PFSK-1 (cell line): ENCODE measurements around the gene RTCA.

Experiments used
- POLR2AphosphoS5 ChIP-seq: IDR thresholded peaks from 2 replicates; pipeline ENCODE4 v1.6.1; 2012; ENCODE audit warnings: low read depth, mild to moderate bottlenecking, control low read depth, low read length, moderate library complexity
- TF ChIP-seq, protein P1 (sequence below), 2 experiments: IDR thresholded peaks; 2 replicates each; pipeline versions ENCODE4 v1.6.1 to v1.8.0; 2011 to 2012; ENCODE audit warnings: low read depth in 2 of 2, low read length in 2 of 2, control low read depth in 1 of 2, inconsistent platforms in 1 of 2, mild to moderate bottlenecking in 1 of 2, moderate library complexity in 1 of 2; ENCODE audit not compliant: insufficient read depth in 1 of 2

DNA sequence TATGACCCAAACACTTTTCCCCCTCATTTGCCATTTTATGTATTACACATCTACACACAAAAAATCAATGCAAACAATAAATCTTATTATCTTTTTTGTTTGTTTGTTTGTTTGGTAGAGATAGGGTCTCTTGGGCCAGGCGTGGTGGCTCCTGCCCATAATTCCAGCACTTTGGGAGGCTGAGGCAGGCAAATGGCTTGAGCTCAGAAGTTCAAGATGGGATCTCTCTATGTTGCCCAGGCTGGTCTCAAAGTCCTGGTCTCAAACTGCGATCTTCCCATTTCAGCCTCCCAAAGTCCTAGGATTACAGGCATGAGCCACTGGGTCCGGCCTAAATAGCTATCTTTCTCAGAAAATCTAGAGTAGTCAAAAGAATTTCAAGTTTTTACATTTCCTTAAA lies 15.2 kb upstream of the RTCA start:
- no peak for TF ChIP-seq POLR2AphosphoS5
- TF ChIP-seq, protein P1, sequence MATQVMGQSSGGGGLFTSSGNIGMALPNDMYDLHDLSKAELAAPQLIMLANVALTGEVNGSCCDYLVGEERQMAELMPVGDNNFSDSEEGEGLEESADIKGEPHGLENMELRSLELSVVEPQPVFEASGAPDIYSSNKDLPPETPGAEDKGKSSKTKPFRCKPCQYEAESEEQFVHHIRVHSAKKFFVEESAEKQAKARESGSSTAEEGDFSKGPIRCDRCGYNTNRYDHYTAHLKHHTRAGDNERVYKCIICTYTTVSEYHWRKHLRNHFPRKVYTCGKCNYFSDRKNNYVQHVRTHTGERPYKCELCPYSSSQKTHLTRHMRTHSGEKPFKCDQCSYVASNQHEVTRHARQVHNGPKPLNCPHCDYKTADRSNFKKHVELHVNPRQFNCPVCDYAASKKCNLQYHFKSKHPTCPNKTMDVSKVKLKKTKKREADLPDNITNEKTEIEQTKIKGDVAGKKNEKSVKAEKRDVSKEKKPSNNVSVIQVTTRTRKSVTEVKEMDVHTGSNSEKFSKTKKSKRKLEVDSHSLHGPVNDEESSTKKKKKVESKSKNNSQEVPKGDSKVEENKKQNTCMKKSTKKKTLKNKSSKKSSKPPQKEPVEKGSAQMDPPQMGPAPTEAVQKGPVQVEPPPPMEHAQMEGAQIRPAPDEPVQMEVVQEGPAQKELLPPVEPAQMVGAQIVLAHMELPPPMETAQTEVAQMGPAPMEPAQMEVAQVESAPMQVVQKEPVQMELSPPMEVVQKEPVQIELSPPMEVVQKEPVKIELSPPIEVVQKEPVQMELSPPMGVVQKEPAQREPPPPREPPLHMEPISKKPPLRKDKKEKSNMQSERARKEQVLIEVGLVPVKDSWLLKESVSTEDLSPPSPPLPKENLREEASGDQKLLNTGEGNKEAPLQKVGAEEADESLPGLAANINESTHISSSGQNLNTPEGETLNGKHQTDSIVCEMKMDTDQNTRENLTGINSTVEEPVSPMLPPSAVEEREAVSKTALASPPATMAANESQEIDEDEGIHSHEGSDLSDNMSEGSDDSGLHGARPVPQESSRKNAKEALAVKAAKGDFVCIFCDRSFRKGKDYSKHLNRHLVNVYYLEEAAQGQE (IDR thresholded peaks at IDR 0.05; ENCODE audit: insufficient read depth in 1 of 2, low read depth in 2 of 2, low read length in 2 of 2), result no peak
